Body of pancreas (tissue), 4 donors: Measurements from ENCODE around the gene PACRG.

Experiments used
- CTCF ChIP-seq, 7 experiments: fragments of 450-650 bp in 4 of 7; fragments of 200-600 bp in 3 of 7; sonication (generic) in 3 of 7; IDR thresholded peaks; one replicate each; pipeline ENCODE4 v1.5.1; 2016 to 2019; ENCODE audit warnings: antibody characterized with exemption in 7 of 7
- POLR2A ChIP-seq, 3 donors: fragments of 450-650 bp; IDR thresholded peaks; one replicate each; pipeline ENCODE4 v1.6.1; 2016; ENCODE audit warnings: antibody characterized with exemption in 3 of 3, mild to moderate bottlenecking in 2 of 3

GRCh38 chr6:163352011-163352685, 624.4 kb downstream of the PACRG start:
- TF ChIP-seq CTCF (IDR thresholded peaks at IDR 0.05) (no peak), POLR2A (IDR thresholded peaks at IDR 0.05) (no peak)
